ENCODE data around the gene SNAPC2. TPM values are rescaled to one million over a fixed set of nuclear protein-coding genes. Genes with fewer than 3 reads are reported as not detected.

Gene SNAPC2
- total RNA-seq, 1 donor from 2014 or later, result 30.5 TPM

DNA sequence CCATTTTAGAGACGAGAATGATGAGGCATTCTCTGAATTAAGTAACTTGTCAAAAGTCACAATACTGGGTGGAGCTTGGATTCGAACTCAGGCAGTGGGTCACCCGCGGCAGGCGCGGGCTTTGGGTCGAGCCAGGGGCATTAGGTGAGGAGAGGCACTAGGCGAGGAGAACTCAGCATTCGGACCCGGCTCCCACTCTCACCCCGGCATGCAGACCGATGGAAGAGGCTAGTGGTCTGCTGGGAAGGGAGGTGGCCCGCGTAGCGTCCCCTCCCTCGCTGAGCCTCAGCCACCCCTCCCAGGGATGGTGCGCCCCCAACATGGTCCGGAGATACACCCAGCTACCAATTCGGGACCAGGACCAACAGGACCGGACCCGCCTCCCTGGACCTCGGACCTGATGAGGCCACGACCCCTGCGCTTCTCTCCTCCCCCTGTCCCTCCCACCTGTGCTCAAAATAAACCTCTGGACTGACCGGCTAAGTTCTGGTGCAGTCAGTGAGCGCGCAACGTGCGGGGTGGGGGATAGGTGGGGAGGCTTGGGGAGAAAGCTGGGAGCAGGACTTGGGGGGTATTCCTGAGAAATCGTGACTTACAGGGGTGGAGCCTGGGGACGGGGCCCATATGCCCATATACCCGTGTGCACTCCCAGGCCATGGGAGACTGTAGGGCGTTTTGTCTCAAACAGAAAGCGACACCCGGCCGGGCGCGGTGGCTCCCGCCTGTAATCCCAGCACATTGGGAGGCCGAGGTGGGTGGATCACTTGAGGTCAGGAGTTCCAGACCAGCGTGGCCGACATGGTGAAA is 1.3 kb upstream of the SNAPC2 start:
- H3K27me3 ChIP-seq, result peaks cover 13% of the 10 kb centered on the region
- TF ChIP-seq, protein P1, sequence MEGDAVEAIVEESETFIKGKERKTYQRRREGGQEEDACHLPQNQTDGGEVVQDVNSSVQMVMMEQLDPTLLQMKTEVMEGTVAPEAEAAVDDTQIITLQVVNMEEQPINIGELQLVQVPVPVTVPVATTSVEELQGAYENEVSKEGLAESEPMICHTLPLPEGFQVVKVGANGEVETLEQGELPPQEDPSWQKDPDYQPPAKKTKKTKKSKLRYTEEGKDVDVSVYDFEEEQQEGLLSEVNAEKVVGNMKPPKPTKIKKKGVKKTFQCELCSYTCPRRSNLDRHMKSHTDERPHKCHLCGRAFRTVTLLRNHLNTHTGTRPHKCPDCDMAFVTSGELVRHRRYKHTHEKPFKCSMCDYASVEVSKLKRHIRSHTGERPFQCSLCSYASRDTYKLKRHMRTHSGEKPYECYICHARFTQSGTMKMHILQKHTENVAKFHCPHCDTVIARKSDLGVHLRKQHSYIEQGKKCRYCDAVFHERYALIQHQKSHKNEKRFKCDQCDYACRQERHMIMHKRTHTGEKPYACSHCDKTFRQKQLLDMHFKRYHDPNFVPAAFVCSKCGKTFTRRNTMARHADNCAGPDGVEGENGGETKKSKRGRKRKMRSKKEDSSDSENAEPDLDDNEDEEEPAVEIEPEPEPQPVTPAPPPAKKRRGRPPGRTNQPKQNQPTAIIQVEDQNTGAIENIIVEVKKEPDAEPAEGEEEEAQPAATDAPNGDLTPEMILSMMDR (IDR thresholded peaks at IDR 0.05), result no peak
- H3K27ac ChIP-seq, result no peak overlapping the region
- peaks cover 6 to 13% of the 10 kb centered on the region in 2 donors for H3K36me3 ChIP-seq
- H3K9me3 ChIP-seq, result no peaks in the 10 kb centered on the region
- H3K4me1 ChIP-seq, result peaks cover 36 to 39% of the 10 kb centered on the region in 2 donors
- no peak for DNase-seq (ENCODE audit: low spot score in 2 of 2)
- intact Hi-C loops (cut with DNase I), result loop anchor here (5.0 kb wide), 1 partner anchor 92 kb away; no protein-coding TSS in a partner anchor
- H3K4me3 ChIP-seq, result no peak overlapping the region

DNA sequence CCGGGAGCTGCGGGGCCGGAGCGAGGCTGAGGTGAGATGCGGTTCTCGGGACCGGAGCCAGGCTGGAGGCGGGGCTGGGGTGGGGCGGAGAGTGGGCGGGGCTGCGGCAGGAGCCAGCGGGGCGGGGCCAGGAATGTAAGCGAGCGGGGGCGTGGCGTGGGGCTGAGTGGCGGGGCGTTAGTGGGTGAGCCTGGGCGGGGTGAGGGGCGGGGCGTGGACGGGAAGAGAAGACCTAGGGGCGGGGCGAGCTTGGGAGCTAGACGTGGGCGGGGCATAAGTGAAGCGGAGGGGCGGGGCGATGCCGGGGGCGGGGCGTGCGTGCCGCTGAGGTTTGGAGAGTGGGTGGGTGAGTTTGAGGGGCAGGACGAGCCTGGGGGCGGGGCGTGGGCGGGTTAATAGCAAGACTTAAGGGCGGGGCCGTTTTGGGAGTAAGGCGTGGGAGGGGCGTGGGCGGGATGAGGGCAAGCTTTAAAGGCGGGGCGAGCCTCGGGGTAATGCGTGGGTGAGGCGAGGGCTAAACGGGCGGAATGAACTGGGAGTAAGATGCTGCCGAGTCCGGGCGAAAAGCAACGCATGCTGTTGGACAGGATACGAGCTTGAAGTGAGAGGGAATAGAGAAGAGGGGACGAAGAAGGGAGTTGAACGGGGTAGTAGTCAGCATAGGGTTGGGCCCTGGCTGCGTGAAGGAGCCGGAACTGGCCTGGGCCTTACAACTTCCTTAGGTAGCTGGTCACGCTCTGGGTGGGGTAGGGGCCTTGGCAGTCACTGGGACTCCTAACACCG is 572 bp downstream of the SNAPC2 start:
- H3K36me3 ChIP-seq, result peaks cover 6 to 13% of the 10 kb centered on the region in 2 donors
- H3K27me3 ChIP-seq, result peaks cover 12% of the 10 kb centered on the region
- peak overlapping the region; percentile 90 to 93 for H3K27ac ChIP-seq
- H3K4me3 ChIP-seq, result peak overlapping the region; percentile 96 to 97
- H3K9me3 ChIP-seq, result no peaks in the 10 kb centered on the region
- TF ChIP-seq, protein P1 (IDR thresholded peaks at IDR 0.05), result no peak
- DNase-seq (ENCODE audit: low spot score in 2 of 2), result peak; percentile 96 to 100
- peaks cover 44 to 46% of the 10 kb centered on the region in 2 donors for H3K4me1 ChIP-seq
- intact Hi-C loops (cut with DNase I), result loop anchor here (1.0 to 10.0 kb wide), 8 partner anchors 17 to 1864 kb away; partner anchors contain the start of genes ELAVL1, MAP2K7, RAB11B and TIMM44

DNA sequence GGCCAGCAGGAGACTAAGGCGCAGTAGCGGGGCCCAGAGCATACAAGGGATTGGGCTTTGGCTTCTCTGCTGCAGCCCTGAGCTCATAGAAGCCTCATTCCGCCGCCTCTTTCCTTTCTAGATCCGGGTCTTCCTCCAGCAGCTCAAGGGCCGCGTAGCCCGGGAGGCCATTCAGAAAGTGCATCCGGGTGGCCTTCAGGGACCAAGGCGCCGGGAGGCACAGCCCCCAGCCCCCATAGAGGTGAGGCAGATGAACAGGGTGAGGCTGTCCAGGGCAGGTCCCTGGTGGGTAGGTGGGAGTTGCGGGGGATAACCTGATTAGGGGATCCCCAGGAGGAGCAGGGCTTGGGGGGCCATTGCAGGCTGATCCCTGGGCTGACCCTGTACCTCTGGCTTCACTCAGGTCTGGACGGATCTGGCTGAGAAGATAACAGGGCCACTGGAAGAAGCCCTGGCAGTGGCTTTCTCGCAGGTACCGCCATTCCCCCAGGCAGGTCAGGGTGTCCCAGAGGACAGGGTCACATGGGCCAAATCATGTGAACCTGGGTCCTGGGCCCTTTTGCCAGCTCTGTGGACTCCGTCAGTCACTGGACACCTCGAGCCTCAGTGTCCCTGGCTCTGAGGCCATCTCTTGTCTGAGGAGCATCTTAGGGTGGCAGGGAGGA is 1.3 kb downstream of the SNAPC2 start:
- intact Hi-C loops (cut with DNase I), result loop anchor here (2.0 to 10.0 kb wide), 4 partner anchors 593 to 1863 kb away; partner anchors contain the start of genes TRIP10 and ZNF414
- peak overlapping the region; percentile 64 to 96 for H3K4me3 ChIP-seq
- no peak for DNase-seq (ENCODE audit: low spot score in 2 of 2)
- H3K27me3 ChIP-seq, result peaks cover 8% of the 10 kb centered on the region
- peaks cover 6 to 13% of the 10 kb centered on the region in 2 donors for H3K36me3 ChIP-seq
- peaks cover 39 to 45% of the 10 kb centered on the region in 2 donors for H3K4me1 ChIP-seq
- H3K9me3 ChIP-seq, result no peaks in the 10 kb centered on the region
- peak overlapping the region; percentile 90 to 93 for H3K27ac ChIP-seq
- TF ChIP-seq, protein P1 (IDR thresholded peaks at IDR 0.05), result no peak

DNA sequence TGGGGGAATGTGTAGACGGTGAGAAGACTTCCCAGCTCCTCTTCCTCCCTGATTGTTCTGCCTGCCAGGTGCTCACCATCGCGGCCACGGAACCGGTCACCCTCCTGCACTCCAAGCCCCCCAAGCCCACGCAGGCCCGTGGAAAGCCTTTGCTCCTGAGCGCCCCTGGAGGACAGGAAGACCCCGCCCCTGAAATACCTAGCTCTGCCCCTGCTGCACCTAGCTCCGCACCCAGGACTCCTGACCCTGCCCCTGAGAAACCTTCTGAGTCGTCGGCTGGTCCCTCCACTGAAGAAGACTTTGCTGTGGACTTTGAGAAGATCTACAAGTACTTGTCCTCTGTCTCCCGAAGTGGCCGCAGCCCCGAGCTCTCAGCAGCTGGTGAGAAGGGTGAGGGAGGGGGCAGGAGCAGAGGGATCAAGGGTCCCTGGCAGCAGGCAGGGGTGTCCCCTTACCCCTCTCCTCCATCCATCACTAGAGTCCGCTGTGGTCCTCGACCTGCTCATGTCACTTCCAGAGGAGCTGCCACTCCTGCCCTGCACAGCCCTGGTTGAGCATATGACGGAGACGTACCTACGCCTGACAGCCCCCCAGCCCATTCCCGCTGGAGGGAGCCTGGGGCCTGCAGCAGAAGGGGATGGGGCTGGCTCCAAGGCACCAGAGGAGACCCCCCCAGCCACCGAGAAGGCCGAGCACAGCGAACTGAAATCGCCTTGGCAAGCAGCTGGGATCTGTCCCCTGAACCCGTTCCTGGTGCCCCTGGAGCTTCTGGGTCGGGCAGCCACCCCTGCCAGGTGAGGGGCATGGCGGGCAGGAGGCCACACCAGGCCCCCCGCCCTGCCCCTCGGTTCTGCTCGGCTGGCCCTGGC is 2.1 kb downstream of the SNAPC2 start:
- intact Hi-C loops (cut with DNase I), result loop anchor here (2.0 to 10.0 kb wide), 4 partner anchors 593 to 1863 kb away; partner anchors contain the start of genes TRIP10 and ZNF414
- H3K9me3 ChIP-seq, result no peaks in the 10 kb centered on the region
- TF ChIP-seq, protein P1 (IDR thresholded peaks at IDR 0.05), result no peak
- DNase-seq (ENCODE audit: low spot score in 2 of 2), result no peak
- peaks cover 35 to 50% of the 10 kb centered on the region in 2 donors for H3K4me1 ChIP-seq
- H3K27ac ChIP-seq, result peak overlapping the region in 1 of 2 donors; percentile 93
- peak overlapping the region in 1 of 2 donors; percentile 96 for H3K4me3 ChIP-seq
- peaks cover 4% of the 10 kb centered on the region for H3K27me3 ChIP-seq
- peaks cover 6 to 18% of the 10 kb centered on the region in 2 donors for H3K36me3 ChIP-seq
